Measurements from ENCODE around the gene PNPLA6.

The PNPLA6 gene

DNA sequence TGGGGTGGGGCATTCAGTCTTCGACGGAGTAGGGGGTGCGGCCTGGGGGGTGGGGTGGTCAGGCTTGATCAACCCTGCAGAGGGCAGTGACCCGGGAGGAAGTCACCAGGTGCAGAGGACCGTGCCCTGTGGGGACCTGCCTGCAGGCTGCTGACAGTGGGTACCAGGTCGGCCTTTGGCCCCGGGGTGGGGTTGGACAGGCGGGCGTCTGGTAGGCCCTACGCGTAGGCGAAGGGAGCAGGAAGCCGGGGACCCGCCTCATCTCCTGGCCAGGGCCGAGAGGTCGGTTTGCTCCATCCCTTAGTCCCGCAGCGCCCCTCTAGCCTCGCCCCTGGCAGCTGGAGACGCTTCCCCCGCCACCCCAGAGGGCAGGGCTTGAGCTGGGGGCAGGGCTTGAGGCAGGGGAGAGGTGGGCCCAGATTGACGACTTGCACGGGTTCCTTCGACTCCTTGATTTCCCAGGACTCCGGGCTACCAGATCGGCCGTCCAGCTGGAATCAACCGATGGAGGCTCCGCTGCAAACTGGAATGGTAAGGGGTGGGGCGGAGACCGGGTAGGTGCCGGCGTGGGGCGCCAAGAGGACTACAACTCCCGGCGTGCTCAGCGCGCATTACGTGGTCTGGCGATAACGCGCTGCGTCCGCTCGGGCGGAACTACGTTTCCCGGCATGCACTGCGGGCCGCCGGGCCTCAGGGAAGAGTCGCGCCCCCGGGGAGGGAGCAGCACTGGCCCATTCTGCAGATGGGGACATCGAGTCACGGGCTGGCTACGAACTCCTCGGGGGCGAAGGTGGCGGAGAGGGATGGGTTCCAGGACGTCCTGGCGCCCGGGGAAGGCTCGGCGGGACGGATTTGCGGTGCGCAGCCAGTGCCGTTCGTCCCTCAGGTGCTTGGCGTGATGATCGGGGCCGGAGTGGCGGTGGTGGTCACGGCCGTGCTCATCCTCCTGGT, at the start of gene PNPLA6:
TSS of gene PNPLA6 (plus strand) at position 671 of the 951 bp plus-strand sequence. CDS start at position 743, 72 bp downstream.
- Histone ChIP-seq H3K4me3 (peak within 1 kb of the TSS; percentile 71), H3K27me3 (ENCODE audit: low read depth) (no peaks in the 10 kb centered on the region), H3K36me3 (replicated peaks) (no peaks in the 10 kb centered on the region), H3K4me1 (peaks cover 7% of the 10 kb centered on the region), H3K9me3 (no peaks in the 10 kb centered on the region)
- DNase-seq (ENCODE audit: low spot score in 2 of 2): peak; percentile 89 to 96
- in situ Hi-C loops (cut with MboI; ENCODE audit: low sequenced_read_pairs): no loop called here

DNA sequence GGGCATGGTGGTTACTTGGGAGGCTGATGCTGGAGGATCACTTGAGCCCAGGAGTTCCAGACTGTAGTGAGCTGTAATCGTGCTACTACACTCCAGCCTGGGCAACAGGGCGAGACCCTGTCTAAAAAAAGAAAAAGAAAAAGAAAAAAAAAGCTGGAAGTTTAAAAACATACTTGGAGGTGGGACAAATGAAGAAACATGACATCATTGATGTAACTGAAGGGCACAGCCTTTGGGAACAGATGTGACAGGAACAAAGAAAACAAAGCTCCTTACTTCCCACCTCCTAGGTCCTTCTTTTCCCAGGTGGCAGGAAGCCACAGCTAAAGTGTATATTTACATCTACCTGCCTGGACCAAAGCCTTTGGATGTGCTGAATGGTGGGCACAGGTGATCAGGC, 48.6 kb upstream of the PNPLA6 start:
- in situ Hi-C loops (cut with MboI; ENCODE audit: low sequenced_read_pairs): no loop called here
- H3K4me1 ChIP-seq: peaks cover 9% of the 10 kb centered on the region
- H3K27me3 ChIP-seq (ENCODE audit: low read depth): no peaks in the 10 kb centered on the region
- no peak for DNase-seq (ENCODE audit: low spot score in 2 of 2)
- no peaks in the 10 kb centered on the region for H3K9me3 ChIP-seq
- H3K36me3 ChIP-seq (replicated peaks): no peaks in the 10 kb centered on the region
- no peak overlapping the region for H3K4me3 ChIP-seq

DNA sequence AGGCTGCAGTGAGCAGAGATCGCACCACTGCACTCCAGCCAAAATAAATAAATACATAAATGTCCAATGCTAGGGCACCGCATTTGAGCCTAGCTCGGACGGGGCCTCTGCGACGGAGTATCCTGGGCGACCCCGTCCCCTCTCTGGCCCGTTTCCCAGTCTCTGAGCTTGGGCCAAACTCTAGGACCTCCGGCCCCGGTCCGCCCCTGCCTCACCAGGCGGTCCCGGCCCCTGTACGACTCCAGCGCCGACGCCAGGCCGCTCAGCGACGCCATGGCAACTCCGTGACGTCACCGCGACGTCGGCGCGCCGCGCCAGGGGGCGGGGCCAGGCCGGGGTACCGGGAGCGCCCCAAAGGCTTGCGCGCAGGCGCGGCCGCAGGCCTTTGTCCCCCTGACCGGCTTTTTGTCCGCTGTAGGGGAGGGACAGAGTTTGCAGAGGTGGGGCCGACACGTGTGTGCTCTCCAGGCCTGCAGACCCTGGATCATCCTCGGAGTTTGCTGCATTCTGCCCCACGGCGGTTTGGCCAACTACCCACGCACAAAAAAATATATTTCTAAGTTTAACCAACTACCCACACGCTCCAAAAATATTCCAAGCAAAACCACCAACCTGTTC, 46.7 kb upstream of the PNPLA6 start, which contains the start of gene PEX11G:
TSS of gene PEX11G (minus strand) at position 300 of the 618 bp plus-strand sequence. CDS start at position 275, 25 bp downstream.
- Histone ChIP-seq H3K4me1 (peaks cover 9% of the 10 kb centered on the region), H3K36me3 (replicated peaks) (no peaks in the 10 kb centered on the region), H3K4me3 (peak within 1 kb of the TSS; percentile 56), H3K9me3 (no peaks in the 10 kb centered on the region), H3K27me3 (ENCODE audit: low read depth) (no peaks in the 10 kb centered on the region)
- DNase-seq (ENCODE audit: low spot score in 2 of 2): peak; percentile 91 to 94
- in situ Hi-C loops (cut with MboI; ENCODE audit: low sequenced_read_pairs): no loop called here

DNA sequence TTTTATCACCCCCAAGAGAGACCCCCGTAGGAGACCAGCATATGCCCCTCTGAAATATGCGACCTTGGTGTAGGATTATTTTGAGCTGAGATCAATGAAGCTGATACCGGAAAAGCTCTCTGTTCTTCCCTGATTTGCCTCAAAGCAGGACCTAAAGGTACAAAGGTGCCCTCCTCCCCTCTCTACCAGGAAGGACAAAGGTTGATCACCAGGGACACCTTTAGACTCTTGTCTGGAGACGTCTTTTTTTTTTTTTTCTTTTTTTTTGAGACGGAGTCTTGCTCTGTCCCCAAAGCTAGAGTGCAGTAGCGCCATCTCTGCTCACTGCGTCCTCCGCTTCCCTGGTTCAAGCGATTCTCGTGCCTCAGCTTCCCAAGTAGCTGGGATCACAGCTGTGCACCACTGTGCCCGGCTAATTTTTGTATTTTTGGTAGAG, 45.9 kb upstream of the PNPLA6 start:
- Histone ChIP-seq H3K27me3 (ENCODE audit: low read depth) (no peaks in the 10 kb centered on the region), H3K4me3 (no peak overlapping the region), H3K9me3 (no peaks in the 10 kb centered on the region), H3K36me3 (replicated peaks) (no peaks in the 10 kb centered on the region), H3K4me1 (peaks cover 9% of the 10 kb centered on the region)
- no peak for DNase-seq (ENCODE audit: low spot score in 2 of 2)
- in situ Hi-C loops (cut with MboI; ENCODE audit: low sequenced_read_pairs): no loop called here

DNA sequence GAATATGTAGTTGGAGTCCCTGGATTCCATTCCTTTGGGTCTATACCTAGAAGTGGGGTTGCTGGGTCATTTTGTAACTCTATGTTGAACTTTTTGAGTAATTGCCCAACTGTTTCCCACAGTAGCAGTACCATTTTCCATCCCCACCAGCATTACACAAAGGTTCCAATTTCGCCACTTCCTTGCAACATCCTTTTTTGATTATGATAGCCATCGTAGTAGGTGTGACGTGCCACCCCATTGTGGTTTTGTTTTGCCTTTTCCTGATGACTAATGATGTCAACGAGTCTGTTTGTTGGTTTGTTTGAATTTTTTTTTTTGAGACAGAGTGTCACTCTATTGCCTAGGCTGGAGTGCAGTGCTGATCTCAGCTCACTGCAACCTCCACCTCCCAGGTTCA, 43.4 kb upstream of the PNPLA6 start:
- Histone ChIP-seq H3K27me3 (ENCODE audit: low read depth) (no peaks in the 10 kb centered on the region), H3K36me3 (replicated peaks) (no peaks in the 10 kb centered on the region), H3K4me3 (no peak overlapping the region), H3K4me1 (peaks cover 9% of the 10 kb centered on the region), H3K9me3 (no peaks in the 10 kb centered on the region)
- in situ Hi-C loops (cut with MboI; ENCODE audit: low sequenced_read_pairs): no loop called here
- DNase-seq (ENCODE audit: low spot score in 2 of 2): no peak

DNA sequence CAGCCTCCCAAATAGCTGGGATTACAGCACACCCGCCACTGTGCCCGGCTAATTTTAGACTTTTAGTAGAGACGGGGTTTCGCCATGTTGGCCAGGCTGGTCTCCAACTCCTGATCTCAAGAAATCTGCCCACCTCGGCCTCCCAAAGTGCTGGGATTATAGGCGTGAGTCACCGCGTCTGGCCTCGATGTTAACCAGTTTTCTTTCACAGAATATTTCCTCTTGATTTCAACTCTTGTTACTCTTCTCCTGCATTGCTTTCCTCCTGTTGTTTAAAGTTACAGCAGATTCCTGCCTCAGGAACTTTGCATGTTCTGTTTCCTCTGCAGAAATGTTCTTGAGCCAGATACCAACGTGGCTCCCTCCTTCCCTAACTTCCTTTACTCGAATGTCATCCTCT, 43.0 kb upstream of the PNPLA6 start:
- no peaks in the 10 kb centered on the region for H3K9me3 ChIP-seq
- DNase-seq (ENCODE audit: low spot score in 2 of 2): no peak
- H3K27me3 ChIP-seq (ENCODE audit: low read depth): no peaks in the 10 kb centered on the region
- peaks cover 9% of the 10 kb centered on the region for H3K4me1 ChIP-seq
- H3K36me3 ChIP-seq (replicated peaks): no peaks in the 10 kb centered on the region
- H3K4me3 ChIP-seq: no peak overlapping the region
- in situ Hi-C loops (cut with MboI; ENCODE audit: low sequenced_read_pairs): no loop called here

DNA sequence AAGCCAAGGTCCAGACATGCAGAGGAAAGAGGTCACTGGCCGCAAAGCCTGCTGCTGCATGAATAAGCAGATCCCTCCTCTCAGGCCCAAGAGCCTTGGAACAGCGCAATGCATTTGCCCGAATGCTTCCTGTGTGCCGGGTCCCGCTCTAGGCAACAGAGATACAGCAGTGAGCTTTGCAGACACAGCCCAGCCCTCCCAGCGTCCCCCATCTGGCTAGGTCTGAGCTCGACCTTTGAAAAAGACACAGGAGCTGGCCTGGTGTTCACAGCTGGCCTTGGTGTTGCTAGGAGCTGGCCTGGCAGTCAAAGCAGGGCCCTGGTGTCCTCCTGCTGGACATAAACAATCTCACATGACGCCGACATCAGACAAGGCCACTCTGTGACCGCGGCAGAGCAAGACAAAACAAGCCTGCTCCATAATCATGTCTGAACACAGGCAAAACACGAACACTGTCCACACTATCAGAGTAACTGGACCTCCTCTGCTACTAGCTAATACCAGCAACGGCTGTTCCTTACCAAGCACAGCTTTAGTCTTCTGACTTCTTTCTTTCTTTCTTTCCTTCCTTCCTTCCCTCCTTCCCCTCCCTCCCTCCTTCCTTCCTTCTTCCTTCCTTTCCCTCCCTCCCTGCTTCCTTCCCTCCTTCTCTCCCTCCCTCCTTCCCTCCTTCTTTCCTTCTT, 41.0 kb upstream of the PNPLA6 start:
- in situ Hi-C loops (cut with MboI; ENCODE audit: low sequenced_read_pairs): no loop called here
- Histone ChIP-seq H3K4me1 (no peaks in the 10 kb centered on the region), H3K36me3 (replicated peaks) (no peaks in the 10 kb centered on the region), H3K9me3 (no peaks in the 10 kb centered on the region), H3K4me3 (no peak overlapping the region), H3K27me3 (ENCODE audit: low read depth) (no peaks in the 10 kb centered on the region)
- no peak for DNase-seq (ENCODE audit: low spot score in 2 of 2)

DNA sequence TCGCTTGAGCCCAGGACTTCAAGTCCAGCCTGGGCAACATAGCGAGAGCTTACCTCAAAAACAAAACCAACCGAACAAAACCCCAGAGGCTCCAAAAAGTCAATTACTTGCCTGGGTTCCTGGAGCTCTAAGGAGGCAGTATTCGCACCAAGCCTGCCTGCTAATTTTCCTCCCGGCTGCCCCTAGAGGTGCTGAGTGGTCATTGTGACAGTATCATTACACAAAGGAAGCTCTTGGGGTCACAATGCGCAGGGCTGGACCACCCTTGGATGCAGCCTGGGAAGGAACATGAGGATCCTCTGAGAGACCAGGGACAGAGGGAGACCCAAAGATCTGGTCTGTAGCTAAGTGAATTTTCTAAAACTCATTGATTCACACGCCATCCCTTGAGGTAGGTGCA, 38.2 kb upstream of the PNPLA6 start:
- Histone ChIP-seq H3K4me3 (no peak overlapping the region), H3K27me3 (ENCODE audit: low read depth) (no peaks in the 10 kb centered on the region), H3K36me3 (replicated peaks) (no peaks in the 10 kb centered on the region), H3K9me3 (no peaks in the 10 kb centered on the region), H3K4me1 (peaks cover 6% of the 10 kb centered on the region; the same call in 1 of the 2 replicates)
- in situ Hi-C loops (cut with MboI; ENCODE audit: low sequenced_read_pairs): no loop called here
- peak; percentile 19 to 53 for DNase-seq (ENCODE audit: low spot score in 2 of 2)

DNA sequence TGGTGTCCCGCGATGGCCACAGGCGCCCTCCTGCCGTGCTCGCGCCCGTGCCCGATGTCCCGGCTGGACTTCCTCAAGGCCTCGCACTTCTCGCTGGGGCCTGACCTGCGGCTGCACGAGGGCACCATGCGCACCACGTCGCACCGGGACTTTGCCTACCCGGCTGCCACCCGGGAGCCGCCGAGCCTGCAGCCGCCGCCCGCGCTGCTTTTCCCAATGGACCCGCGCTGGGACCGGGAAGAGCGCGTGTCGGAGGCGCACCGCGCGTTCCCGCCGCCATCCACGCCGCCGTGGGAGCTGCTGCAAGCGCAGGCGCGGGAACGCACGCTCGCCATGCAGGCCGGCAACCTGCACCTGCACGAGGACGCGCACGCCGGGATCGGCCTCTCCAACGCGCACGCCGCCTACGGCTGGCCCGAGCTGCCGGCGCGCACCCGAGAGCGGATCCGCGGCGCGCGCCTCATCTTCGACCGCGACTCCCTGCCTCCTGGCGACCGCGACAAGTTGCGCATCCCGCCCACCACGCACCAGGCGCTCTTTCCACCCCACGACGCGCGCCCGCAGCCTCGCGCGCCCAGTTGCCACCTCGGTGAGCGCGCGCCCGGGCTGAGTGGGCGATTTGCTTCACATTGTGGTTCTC, 34.6 kb upstream of the PNPLA6 start:
- Histone ChIP-seq H3K4me1 (peaks cover 14% of the 10 kb centered on the region; the same call in 1 of the 2 replicates), H3K36me3 (replicated peaks) (no peaks in the 10 kb centered on the region), H3K9me3 (no peaks in the 10 kb centered on the region), H3K4me3 (peak overlapping the region; percentile 30), H3K27me3 (ENCODE audit: low read depth) (no peaks in the 10 kb centered on the region)
- in situ Hi-C loops (cut with MboI; ENCODE audit: low sequenced_read_pairs): no loop called here
- peak; percentile 77 to 89 for DNase-seq (ENCODE audit: low spot score in 2 of 2)

DNA sequence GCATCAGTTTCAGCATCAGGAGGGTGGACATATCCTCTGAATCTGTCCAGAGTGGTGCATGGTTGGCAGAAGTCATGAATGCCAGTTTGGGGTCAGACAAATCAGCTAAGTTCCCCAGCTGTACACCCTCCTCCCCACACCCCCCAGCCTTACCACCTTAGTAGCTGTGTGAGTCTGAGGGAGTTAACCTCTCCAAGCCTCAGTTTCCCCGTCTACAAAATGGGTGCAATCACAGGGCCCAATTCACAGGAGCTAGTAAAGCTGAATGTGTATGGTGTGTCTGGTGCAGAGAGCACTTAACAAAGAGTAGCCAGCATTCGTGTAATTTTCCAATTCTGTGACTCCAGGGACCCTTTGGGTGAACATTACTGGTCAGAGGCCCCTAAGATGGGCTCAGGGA, 33.0 kb upstream of the PNPLA6 start:
- in situ Hi-C loops (cut with MboI; ENCODE audit: low sequenced_read_pairs): no loop called here
- no peak for DNase-seq (ENCODE audit: low spot score in 2 of 2)
- H3K9me3 ChIP-seq: peaks cover 2% of the 10 kb centered on the region; the same call in 1 of the 2 replicates
- H3K4me3 ChIP-seq: no peak overlapping the region
- no peaks in the 10 kb centered on the region for H3K36me3 ChIP-seq (replicated peaks)
- peaks cover 18% of the 10 kb centered on the region; the same call in 1 of the 2 replicates for H3K4me1 ChIP-seq
- H3K27me3 ChIP-seq (ENCODE audit: low read depth): no peaks in the 10 kb centered on the region

DNA sequence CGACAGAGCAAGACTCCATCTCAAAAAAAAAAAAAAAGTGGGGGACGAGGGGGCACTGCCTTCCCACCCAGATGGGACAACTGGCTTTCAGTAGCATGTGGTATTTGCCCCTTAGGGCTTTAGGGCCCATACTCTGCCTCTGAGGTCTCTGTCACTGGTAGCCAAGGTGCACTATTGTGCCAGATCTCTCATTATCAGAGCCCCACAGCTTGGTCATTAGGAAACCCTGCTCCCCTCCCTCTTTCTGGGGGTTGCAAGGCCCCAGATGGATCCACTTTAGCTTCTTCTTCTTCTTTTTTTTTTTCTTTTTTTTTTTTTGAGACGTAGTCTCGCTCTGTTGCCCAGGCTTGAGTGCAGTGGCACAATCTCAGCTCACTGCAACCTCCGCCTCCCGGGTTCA, 30.8 kb upstream of the PNPLA6 start:
- no peak for DNase-seq (ENCODE audit: low spot score in 2 of 2)
- in situ Hi-C loops (cut with MboI; ENCODE audit: low sequenced_read_pairs): no loop called here
- Histone ChIP-seq H3K36me3 (replicated peaks) (no peaks in the 10 kb centered on the region), H3K4me1 (peaks cover 18% of the 10 kb centered on the region; the same call in 1 of the 2 replicates), H3K4me3 (no peak overlapping the region), H3K27me3 (ENCODE audit: low read depth) (no peaks in the 10 kb centered on the region), H3K9me3 (peaks cover 2% of the 10 kb centered on the region; the same call in 1 of the 2 replicates)

DNA sequence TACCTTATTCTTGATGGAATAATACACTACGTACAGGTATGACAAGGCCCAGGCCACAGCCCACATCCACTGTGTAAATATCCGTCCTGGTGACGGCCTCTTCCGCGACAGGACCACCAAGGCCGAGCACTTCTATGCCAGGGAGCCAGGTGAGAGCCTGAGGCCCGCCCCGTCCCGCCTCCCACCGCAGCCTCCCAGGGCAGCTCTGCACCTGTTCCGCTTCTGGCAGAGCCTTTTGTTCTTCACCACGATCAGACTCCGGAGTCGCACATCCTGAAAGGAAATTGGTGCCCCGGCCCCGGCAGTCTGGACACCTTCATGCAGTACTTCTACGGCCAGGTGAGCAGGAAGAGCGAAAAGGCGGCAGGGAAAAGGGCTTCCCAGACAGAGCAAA, 30.2 kb upstream of the PNPLA6 start:
- no peaks in the 10 kb centered on the region for H3K27me3 ChIP-seq (ENCODE audit: low read depth)
- in situ Hi-C loops (cut with MboI; ENCODE audit: low sequenced_read_pairs): no loop called here
- H3K4me1 ChIP-seq: peaks cover 18% of the 10 kb centered on the region; the same call in 1 of the 2 replicates
- no peak for DNase-seq (ENCODE audit: low spot score in 2 of 2)
- peaks cover 2% of the 10 kb centered on the region; the same call in 1 of the 2 replicates for H3K9me3 ChIP-seq
- no peaks in the 10 kb centered on the region for H3K36me3 ChIP-seq (replicated peaks)
- H3K4me3 ChIP-seq: peak overlapping the region; percentile 40
